IPS-NIHi7 (cell line): ENCODE results near the gene RXRA.

ENCODE experiments used
- DNase-seq: peaks from one replicate; pipeline ENCODE4 v3.0.0; 2012; ENCODE audit warnings: mixed read lengths; ENCODE audit errors: extremely low spot score

Gene RXRA

GRCh38 chr9:134451700-134452458 lies 125.6 kb downstream of the RXRA start:
- no peak for DNase-seq

DNA sequence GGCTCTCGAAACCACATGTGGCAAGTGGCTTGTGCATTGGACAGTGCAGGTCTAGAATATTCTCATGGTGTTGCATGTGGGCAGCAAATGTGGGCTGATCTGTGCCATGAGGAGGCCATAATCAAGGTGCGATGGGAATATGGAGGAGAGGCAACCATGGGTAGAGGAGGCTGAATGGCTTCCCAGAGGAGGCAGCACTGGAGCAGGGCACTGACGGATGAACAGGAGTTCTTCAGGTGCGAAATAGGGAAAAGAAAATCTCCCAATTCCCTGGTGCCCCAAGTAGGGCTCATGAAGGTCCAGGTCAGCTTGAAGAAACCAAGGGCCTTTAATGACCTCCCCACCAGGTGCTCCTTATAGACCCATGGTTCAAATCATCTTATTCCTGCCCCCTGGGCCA lies 126.5 kb downstream of the RXRA start:
- DNase-seq = no peak

DNA sequence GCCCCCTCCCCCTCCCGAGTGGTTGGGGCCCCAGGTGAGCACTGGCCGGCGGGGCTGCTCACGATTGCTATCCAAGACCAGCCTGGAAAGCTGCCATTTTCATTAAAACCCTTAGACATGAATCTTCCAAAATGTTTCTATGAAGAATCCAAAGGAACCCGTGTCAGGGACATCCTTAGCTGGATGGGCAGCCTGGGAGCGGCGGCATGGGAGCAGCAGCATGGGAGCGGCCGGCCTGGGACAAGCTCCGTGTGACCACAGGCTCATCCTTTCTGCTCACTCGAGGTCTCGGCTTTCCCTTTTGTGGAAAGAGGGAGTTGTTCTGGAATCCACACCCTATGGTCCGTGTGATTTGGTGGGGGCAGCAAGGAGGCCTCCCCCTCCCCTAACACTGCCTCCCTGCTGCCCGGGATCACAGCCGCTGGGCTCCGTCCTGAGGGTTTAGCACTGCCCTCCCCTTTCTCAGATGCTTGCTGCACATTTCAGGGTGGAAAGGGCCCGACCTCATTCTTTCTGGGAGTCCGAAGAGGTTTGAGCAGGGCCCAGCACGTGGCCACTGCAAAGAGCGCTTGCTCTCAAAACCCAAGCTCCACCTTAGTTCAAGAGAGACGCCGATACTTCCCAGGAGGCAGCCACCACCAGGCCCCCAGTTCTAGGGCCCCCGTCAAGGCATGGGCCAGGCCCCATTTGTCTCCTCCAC lies 127.7 kb downstream of the RXRA start:
- no peak for DNase-seq

GRCh38 chr9:134454476-134454857 lies 128.2 kb downstream of the RXRA start:
- no peak for DNase-seq

GRCh38 chr9:134455021-134455471 lies 128.8 kb downstream of the RXRA start:
- DNase-seq = no peak

- DNase-seq = no peak
Observed at GRCh38 chr9:134455537-134455933, 129.3 kb downstream of the RXRA start.

- no peak for DNase-seq
Observed at GRCh38 chr9:134455934-134456755, 129.9 kb downstream of the RXRA start.

GRCh38 chr9:134456756-134457305 lies 130.6 kb downstream of the RXRA start:
- no peak for DNase-seq

GRCh38 chr9:134457321-134458206 lies 131.3 kb downstream of the RXRA start:
- DNase-seq = no peak

DNA sequence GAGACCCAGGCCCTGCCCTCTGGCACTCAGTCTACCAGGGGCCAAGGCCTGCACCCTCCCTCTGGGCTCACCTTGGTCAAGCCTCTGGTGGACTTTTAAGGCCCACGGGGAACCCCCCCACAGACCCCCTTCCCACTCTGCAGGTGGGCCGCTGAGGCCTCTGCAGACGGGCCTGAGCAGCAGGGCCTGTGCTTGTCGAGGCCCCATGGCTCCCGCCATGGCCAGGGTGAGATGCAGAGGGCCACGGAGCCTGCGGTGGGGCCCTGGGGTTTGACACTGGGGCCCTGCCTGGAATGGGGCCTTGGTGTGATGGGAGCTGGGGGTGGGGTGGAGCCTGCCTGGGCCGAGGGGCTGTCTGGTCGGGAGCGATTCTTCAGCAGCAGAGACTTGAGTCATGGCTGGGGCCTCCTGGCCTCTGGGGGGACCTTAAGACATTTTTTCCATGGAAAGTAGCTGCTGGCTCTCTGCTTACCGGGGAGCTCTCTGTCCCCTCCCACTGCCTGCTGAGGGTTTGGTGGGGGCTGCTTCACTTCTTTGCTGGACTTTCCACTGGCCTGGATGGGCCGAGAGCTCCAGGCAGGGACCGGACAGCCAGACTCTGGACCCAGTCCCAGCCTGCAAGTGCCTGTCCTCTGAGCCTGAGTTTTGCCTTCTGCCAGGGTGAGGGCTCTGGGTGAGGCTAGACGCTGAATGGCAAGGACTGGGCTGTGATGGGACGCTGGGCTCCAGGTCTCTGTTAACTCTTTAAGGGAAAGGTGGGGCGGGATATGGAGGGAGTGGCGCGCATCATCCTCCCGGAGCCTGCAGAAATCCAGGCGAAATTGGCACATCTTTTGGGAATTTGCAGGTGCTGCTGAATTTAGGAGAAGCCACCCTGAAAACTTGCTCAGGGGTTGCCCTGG lies 132.2 kb downstream of the RXRA start:
- no peak for DNase-seq

DNA sequence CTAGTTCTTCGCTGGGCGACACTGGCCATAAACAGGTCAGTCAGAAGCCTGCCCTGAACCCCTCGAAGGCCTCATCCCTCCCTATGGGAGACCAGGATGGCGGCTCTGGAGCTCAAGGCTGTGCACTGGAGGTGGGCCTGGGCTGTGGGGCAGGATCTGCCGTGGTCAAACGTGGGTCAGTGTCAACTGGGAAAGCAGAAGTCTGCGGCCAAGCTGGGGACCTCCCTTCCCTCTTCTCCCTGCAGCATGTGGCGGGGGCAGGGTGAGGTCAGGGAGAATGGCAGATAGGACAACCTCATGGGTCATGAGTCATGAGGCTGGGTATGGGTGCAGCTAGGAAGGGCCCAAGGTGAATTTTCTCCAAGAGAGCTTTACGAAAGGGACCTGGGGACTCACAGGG lies 132.9 kb downstream of the RXRA start:
- no peak for DNase-seq

- no peak for DNase-seq
Observed at GRCh38 chr9:134459573-134459972, 133.3 kb downstream of the RXRA start.

DNA sequence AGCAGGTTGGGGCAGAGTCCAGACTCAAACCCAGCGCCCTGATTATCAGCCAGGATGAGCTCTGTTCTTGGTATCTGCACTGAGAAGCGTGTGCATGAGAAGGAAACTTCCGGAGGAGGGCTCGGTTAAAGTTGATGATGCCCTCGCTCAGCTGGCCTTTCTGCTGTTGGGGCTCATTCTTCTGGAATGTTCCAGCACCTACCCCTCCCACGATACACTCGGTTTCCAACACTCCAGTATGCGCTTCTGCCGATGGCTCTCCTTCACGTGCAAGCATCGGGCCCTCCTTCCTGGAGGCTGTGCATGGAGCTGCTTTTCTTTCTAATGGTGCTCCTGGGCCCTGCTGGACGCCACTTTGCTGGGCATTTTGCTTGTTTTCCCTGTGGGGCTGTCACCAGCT lies 134.0 kb downstream of the RXRA start:
- no peak for DNase-seq

DNA sequence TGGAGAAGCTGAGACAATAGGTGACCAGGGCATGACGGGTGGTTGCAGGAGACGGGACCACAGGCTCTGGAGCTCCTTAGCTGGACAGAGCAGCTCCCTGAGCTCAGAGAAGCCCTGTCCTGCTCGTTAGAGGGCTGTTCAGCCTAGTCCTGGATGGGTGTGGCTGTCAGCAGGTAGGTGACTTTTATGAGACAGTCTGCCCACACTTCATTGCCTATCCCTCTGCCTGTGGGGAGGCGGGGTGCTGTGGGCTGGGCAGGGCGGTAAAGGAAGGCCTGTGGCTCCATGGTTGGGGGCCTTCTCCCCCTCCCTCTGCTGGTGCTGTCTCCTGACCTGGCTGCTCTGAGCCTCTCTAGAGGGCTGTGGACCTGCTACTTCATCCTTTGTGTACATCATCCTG lies 134.6 kb downstream of the RXRA start:
- DNase-seq = no peak

- DNase-seq = no peak
Observed at GRCh38 chr9:134461426-134461982, 135.2 kb downstream of the RXRA start.

DNA sequence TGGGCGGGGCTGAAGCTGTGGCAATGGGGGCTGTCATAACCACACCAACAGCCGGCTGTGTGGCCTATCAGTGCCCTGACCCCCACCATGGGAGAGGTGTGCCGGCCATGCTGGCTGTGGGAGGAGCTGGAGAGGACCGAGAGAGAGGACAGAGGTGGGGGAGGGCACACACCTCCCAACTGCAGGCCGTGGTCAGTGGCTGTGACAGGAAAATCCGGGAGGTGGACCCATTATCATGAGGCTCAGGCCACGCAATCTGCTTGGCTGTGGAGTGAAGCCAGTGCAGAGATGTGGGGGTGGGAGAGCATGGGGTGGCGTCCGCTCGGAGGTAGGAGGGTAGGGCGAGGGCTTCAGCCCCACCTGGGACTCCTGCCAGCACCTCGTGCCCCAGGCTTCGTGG lies 136.1 kb downstream of the RXRA start:
- no peak for DNase-seq

DNA sequence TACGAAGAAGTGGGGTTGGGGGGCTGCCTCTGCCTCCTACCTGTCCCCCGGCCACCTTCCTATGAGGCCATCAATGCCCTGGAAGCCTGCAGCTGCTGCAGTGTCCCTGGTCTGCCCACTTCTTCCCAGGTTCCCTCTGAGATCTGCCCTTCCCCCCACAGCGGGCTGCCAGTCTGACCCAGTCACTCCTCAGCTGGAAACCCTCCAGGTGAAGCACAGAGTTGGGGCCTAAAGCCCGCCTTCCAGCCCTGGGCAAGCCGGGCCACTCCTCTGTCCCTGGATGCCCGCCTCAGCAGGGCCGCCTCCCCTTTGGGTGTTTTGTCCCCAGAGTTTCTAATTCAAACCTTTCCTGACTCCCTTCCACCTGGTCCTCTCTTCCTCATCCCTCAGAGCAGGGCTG lies 137.0 kb downstream of the RXRA start:
- DNase-seq = no peak

DNA sequence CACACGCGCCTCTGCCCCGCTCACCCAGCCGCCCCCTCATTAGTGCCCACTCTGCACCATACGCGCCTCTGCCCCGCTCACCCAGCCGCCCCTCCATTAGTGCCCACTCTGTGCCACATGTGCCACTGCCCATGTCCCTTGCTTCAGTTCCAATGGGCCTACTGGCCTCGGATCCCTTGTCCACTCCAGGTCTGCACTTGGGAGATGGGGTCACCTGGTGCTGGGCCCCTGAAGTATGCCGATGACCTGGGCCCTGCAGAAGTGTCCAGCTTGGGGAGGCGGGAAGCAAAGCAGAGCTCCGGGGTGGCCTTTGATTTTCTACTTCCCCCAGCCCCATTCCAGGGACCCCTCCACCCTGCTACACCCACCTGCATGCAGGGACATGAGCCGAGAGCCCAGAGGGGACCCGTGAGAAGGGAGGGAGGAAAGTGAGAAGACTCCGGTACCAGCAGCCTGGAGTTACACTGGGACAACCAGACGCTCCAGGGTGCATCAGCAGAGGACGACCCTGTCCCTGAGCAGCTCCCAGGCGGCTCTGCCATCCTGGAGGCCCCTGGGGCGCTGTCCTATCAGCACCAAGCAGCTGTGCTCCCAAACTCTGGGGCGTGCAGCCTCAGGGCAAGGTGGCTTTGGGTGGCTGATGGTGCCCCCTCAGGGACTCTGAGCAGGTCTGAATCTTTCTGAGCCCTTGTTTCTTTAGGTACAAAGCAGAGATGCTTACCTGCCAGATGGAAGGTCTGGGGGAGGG lies 140.8 kb downstream of the RXRA start:
- peak; percentile 56 for DNase-seq

DNA sequence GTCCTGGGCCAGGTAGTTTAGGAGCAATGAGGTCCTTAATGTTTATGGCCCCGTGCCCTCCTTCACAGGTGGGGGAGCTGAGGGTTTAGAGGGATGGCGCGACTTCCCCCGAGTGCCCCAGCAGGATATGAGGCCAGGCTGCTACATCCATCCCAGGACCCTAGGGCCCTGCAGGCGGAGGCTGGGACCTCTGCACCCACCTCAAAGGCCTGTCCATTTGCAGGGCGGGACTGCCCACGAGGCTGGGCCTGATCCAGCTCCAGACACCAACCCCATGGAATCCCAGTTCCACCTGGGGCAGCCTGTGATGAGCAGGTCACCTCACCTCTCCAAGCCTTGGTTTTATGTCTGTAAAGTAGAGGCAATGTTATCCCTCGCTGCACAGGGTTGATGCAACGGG lies 142.1 kb downstream of the RXRA start:
- no peak for DNase-seq
